HG03571 (cell line): Measurements from ENCODE around the gene PROB1.
"Not testable (repeated sequence)": the region's sequence is repeated elsewhere in the genome, so short reads cannot be mapped to it uniquely, and the experiment has no call there.

ENCODE experiments used
- ATAC-seq: cut with Tn5 transposase; IDR thresholded peaks from one replicate; pipeline ENCODE4 v1.9.1; 2021; ENCODE audit not compliant: unreplicated experiment

Gene PROB1

DNA sequence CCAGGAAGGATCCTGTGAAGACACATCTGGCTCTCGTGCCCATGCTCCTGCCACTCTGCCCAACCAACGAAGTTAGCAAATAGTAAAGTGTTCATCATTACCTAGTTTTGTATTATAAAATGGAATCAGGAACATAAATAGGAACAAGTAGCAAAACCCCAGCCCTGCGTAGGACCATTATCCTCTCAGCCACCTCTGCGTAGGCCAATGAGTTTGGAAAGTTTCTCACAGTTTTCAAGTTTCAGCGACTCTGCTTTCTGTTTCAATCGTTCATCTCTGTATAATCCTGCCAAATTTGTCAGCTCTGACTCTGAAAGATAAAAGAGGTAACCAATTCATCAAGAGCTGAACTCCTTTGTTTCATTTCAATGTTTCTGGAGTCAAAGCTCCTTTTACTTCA is 19.1 kb upstream of the PROB1 start:
- no peak for ATAC-seq

DNA sequence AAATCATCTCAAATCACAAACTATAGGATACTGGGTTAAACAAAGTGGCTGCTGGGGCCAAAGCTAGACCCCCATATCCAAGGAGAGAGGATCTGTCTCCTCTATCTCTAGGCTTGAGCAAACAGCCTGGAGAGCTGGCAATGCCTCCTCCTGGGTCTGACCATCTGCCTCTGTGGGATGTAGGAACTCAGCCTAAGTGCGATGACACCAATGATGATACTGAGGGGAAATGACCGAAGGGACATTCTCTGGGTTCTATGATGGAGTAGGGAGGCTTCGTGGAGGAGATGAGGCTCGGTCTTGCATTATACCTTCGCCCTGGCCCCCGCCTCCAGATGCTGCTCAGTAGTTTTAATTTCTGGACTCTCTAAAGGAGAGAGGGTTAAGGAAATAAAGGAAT is 18.2 kb upstream of the PROB1 start:
- no peak for ATAC-seq

DNA sequence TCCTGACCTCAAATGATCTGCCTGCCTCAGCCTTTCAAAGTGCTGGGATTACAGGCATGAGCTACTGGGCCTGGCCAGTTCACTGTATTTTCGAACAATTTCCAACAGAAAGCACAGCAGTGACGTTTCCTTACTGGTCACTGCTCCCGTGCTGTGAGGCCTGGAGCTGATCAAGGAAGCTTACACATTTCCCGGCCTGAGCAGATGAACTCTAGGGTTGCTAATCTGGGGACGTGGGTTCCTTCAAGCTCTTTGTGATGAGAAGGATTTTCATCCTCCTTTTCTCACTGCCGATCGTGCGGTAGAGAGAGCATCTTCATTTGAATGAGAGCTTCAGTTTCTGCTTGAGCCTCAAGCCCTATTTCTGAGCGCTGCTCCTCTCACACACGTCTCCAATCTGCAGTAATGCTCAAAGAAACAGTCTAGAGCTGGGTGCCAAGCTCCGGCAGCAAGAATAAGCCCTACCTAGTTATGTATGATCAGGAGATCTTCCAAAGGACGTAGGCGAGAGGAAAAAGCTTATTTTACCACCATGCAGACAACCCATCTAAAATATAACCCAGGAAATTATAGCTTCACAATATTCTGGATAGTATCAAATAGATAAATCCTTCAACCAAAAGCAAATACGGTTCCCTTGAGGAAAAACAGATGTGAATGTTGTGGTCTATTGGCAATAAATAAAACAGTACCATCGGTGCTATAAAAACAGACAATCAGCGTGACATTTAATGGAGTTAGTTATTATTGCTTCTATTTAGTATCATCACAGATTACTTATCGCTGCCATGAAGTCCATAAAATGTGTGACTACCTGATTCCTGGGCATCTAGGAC is 16.3 kb upstream of the PROB1 start:
- no peak for ATAC-seq

DNA sequence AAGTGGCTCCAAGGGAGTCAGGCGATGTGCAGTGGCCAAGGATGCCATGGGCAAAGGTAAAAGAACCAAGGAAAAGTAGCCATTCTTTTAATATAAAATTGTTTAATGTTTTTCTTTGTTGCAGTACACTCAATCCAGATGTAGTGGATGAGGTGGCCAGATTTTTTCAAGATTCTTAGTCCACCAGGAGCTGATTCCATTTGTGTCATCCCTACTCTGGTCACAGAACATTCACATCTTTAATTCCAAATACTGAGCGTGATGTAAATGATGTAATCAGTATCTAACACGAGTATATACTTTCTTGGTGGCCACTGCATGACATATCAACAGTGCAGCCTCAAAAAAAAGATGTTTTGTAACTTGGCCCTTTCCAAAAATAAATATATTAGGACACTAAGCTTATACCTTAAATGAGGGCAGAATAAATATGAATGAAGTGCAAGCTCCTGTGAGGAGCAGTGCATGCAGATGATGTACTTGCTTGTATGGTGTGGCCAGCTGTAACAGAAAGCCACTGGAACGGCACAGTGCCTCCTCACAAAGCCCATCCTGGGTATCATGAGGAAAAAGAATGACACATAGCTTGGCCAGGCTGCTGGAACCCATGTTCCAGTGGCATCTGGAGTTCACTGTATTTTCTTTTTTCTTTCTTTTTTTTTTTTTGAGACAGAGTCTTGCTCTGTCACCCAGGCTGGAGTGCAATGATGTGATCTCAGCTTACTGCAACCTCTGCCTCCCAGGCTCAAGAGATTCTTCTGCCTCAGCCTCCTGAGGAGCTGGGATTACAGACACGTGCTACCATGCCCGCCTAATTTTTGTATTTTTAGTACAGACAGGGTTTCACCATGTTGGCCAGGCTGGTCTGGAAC is 15.5 kb upstream of the PROB1 start:
- no peak for ATAC-seq

DNA sequence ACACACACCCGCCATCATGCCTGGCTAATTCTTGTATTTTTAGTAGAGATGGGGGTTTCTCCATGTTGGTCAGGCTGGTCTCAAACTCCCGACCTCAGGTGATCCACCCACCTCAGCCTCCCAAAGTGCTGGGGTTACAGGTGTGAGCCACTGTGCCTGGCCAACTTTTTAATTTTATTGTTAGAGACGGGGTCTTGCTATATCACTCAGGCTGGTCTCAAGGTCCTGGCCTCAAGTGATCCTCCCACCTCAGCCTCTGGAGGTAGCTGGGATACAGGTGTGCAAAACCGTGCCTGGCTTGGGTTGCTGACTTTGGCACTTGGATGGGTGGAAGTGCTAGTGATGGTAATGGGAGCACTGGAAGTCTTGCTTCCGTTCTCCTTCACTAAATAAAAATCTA is 14.2 kb upstream of the PROB1 start:
- ATAC-seq: not testable (repeated sequence)

DNA sequence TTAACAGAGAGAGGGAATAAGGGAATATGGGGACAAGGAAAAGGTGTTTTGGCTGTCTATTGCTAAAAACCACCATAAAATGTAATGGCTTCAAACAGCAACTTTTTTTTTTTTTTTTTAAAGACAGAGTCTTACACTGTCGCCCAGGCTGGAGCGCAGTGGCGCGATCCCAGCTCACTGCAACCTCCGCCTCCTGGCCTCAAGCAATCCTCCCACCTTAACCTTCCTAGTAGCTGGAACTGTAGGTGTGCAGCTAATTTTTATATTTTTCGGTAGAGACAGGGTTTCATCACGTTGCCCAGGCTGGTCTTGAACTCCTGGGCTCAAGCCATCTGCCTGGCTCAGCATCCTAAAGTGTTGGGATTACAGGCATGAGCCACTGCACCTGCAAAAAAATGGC is 13.3 kb upstream of the PROB1 start:
- no peak for ATAC-seq

DNA sequence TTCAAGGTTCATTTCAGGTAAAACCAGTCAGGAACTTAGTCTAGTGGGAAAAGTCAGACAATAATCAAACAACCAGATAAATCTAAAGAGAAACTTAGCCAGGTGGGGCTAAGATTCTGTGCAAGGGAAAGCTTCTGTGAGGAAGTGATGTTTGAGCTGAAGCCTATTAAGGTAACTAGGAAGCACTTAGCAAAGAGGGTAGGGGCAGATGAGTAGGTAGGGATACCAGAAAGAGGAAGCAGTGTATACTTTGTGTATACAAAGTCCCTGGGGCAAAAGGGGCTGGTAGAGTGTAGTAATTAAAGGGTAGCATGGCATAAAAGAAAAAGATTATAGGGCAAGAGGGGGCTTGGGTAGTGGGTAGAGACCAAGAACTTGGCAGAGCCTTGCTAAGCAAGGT is 12.6 kb upstream of the PROB1 start:
- ATAC-seq: no peak

DNA sequence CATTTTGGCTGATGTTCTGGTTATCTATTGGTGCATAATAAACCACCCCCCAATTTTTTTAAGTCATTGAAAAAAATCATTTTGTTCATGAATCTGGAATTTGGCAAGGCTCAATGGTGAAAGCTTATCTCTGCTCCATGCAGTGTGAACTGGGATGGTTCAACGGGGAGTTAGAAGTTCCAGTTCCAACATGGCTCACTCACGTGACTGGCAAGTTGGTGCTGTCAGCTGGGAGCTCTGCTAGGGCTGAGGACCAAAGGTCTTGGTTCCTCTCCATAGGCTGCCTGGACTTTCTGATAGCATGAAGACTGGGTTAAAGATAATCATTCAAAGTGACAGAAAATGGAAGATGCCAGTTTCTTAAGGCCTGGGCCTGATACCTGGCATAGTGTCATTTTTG is 12.1 kb upstream of the PROB1 start:
- no peak for ATAC-seq

DNA sequence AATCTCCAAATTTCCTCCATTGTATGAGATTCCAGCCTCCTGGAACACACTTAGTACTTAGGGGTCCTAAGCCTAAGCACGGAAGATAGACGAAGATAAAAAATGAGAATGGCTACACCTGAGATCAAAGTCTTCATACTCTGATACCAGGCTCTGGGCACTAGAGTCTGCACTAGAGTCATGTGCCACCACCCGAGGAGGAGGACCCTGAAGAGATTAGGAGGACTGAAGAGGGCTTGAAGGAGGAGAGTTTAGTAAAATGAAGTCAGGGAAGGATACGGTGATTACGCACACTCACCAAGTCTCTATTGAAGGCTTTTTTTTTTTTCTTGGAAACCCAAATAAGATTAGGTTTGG is 9.6 kb upstream of the PROB1 start:
- no peak for ATAC-seq

DNA sequence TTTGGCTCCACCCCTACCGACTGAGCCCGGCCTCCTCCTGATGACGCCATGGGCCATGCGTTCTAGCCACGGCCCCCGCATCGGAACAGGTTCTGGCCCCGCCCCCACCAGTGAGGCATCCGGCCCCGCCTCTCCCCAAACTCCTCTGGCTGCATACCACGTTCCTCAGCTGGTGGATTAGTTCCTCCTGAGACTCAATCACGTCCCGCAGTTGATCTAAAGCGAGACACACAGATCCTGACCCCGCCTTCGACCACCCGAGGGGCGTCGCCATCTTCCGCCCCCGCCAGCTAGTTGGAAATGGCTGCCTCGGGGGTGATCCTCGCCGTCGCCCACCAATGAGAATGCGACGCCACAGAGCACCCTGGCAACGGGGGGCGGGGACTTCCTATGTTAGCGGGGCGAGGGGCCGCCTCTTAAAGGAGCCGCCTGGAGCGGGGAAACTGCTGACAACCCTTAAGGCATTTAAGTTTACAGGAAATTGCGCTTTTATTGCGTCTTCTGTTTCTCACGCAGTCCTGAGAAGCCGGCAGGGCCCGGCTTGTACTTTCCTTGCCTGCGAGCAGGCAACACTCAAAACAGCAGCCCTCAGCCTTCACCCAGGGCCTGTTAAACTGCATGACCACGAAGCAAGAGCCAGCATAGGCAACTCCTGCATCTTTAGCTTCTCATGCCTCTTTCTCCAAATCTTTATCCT is 9.0 kb upstream of the PROB1 start, which contains the start of gene SPATA24:
SPATA24 (minus strand) TSS at position 303 of the 697 bp plus-strand sequence; CDS start at position 274, 29 bp downstream.
- ATAC-seq: peak; percentile 86

DNA sequence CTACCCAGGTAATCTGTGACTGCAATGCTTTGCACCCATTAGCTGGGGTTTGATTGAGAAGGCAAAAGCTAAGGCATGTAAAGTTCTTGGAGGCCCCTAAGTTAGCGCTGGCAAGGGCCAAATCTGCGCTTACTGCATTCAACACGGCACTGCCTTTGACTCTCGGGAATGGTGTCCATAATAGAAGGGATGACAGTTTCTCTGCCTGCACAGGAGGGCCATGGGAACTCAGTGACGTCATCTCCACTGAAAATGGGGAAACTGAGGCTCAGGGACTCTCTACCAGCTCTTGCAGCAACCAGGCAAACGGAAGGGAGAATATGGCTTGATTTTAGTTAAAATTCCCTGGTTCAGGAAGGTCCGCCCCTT is 8.5 kb upstream of the PROB1 start:
- no peak for ATAC-seq

DNA sequence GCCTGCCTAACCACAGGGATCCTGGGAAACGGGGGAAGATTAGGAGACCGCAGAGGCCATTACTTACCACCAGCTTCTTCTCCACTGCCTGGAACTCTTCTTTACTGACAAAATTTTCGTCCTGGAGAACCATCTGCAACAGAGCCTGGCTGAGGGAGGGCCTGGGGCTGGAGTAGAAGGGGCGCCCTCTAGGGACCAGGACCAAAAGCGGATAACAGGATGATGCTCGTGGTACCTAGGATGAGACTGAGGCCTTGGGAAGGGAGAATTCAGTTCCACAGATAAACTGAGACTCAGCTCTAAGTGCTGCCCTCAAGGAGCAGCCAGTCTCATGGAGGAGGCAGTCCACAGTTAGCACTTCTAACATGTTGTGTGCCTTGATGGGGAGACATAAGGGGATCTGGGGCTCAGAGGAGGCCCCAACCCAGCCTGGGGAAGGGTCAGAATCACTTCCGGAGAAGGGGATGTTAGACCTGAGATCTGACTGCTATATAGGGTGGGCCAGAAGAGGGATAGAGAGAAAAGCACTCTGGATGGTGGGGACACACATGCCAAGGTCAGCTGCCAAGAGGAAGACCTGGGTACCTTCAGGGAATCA is 7.8 kb upstream of the PROB1 start:
- no peak for ATAC-seq

DNA sequence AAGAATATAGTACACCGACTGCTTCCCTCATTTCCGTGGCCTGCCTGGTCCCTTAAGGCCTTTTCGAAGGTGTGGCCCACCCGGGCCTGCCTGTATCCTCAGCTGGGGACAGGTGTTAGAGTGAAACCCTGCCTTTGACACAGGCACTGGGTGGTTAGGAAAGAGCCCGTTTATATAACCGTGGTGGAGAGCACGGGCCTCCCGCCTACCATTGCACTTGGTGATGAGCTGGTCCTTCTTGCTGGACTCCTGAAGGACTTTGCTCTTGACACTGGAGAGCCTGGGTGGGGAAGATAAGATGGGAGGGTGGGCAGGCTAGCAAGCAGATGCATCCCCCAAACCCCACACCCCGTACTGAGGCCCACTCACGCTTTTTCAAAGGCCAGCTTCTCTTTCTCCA is 6.6 kb upstream of the PROB1 start:
- ATAC-seq: no peak

DNA sequence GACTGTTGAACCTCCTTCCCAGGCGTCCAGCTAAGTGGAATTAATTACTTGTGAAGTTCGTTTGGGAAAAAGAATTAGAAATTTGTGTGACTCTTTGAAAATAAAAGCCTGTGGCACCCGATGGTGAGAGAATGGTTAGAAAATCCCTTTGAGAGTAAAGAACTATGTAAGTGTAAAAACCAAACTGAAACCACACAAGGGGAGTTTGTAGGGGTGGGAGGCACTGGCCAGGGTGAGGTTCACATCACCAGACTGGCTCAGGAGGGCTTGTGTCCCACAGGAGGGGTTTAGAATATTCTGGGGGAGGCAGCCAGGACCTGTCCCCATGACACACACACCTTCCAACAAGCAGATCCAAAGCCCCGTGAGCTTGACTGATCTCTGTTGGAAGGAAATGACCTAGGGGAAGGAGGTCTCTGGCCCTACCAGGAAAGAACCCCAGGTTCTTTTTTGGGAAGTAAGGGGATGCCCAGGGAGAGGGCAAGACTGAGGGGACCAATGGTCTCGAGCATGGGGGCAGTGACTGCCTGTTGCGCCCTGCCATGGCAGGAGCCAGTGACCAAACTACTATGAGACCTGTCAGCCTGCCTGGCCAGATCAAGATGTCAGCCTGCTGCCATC is 4.7 kb upstream of the PROB1 start:
- ATAC-seq: no peak

DNA sequence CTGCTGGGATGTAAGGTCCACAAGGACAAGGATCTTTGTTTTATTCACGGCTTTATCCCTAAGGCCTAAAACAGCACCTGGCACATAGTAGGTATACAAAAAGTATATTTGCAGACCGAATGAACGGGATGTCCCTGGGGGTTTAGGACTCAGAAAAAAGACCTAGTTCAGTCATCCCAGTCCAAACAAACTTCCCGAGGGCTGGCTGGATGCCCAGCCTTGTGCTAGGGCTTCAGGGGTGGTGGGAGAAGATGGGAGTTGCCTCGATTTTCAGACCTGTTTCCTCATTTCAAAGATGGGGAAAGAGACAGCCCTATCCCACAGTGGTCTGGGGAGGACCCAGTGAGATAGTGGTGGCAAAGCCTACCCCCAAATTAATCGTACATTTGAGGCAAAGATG is 3.0 kb upstream of the PROB1 start:
- ATAC-seq: no peak

DNA sequence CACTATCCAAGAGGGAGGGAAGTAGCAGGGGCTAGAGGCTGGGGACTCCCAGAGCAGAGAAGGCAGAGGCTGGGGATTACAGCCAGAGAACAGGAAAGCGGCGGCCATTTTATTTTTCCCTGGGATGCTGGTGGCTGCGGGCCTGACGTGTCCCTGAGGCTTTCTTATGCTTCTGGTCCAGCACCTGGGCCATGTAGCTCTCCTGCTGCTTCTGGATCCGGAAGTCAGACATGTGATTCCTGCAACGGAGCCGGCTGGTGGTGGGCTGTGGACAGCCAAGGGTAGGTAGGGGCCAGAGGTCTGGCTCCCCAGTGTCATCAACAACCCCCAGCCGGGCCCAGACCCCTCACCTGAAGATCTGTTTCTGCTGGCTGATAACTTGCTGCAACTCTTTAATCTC is 1.8 kb upstream of the PROB1 start:
- ATAC-seq: no peak

DNA sequence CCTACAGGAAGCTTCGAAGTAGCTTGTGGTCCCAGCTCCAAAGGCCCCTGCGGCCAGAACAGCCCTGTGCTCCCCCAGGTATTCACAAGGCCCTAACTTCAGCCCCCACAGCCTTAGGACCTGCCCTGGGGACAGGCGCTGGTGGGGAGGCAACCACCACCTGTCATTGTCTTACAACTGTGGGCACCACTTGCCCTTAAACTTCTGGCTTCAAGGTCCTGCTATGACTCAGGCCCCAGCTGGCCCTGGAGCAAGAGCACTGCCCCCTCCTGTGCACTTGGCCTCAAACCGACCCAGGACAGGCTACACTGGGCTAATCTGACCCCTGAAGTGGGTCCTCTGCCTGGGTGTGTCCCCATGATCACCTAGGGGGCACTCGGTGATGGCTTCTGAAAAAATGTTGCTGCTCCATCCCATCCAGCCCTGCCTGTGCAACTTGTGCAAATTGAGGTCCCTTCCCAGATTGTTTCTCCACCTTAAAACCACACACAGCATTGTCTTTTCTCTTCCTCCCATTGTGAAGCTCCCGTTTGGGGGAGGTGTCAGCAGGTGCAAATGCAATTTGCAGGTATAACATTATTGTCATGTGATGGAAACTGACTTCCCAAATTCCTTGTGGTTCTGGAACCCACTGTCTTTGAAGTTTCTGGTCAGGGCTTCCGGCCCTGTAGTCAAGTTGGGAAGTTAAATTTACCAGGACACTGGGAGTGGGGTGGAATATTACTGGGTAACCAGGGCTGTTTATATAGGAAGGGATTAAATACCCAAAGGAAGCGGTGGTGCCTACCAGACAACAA is 1.1 kb upstream of the PROB1 start:
- no peak for ATAC-seq

DNA sequence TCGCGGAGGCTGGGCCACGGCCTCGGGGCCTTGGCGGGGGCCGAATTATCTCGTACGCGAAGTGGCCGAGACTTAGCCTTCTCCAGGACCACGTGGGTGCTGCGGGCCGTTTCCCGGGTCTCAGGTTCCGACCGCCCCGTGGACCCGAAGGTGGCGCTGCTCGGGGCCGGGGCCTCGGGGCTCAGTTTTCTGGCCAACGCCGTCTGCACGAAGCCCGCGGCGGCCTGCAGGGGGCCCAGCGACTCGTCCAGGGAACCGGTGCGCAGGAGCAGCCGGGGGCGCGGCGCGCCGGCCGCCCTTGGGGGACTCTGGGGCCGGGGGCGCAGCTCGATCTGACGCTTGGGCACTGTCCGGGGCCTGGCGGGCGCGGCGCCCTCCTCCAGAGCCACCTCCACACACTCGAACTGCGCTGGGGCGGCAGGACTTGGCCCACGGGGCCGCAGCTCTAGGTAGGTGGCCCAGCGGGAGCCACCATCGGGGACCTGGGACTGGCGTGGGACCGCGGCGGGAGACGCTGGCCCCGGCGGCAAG is 716 bp downstream of the PROB1 start:
- ATAC-seq: no peak

DNA sequence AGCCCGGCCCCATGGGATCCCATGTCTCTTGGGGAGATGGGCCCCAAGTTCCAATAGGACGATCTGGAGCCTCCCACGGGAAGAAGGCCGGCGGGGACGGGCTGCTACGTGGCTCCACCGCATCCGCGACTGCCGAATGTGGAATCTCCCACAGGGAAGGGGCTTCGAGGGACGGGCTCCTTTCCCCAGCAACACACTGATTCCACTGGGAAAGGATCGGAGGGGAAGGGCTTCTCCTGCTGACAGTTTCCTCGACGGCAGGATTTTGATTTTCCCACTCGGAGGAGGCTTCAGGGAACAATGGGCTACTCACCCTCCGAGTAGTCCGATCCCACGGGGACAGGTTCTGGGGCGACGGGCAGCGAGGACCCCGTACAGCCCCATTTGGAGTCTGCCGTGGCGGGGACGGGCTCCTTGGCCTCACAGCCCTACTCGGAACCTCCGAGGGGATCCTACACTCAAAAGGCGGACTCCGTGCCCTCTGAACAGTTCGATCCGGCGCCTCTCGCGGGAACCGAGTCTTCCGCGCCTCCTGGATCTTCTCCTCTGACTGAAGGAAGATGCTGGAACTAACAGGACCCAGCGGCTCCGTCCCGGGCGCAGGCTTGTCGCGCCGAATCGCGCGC is 1.3 kb downstream of the PROB1 start:
- no peak for ATAC-seq
